ENCODE data around the gene NUCKS1. TPM values are rescaled to one million over a fixed set of nuclear protein-coding genes. Genes with fewer than 3 reads are reported as not detected.

The NUCKS1 gene
- total and polyA plus RNA-seq, 2 of the 13 experiments (the other 11 are each of a cell fraction or from before 2014, with no cell fraction given), result 35.5 to 117 TPM

DNA sequence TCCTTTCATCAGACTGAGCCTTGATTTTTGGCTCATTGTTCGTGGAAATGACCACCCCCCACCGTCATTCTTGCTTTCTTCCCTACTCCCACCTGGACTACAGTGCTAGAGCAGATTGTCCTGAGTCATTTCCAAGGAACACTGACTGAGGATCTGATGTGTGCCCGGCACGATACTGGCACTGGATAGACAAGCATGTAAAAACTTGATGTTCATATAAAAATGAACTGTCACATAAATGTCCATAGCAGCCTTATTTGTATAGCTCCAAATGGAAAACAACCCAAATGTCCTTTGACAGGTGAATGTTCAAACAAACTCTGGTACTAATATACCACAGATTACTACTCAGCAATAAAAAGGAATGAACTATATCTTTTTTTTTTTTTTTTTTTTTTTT lies 51.1 kb downstream of the NUCKS1 start:
- ChIA-PET POLR2A (no interaction called here), CTCF (ENCODE audit: low intra/inter-chr PET ratio, low total read pairs) (no interaction called here)
- Histone ChIP-seq H3K4me1 (ENCODE audit: insufficient read depth, low read length) (peaks cover 72% of the 10 kb centered on the region), H3K79me2 (ENCODE audit: insufficient read depth, low read length) (no peaks in the 10 kb centered on the region), H2AFZ (ENCODE audit: low read length) (no peak overlapping the region), H4K20me1 (ENCODE audit: insufficient read depth, low read length) (no peaks in the 10 kb centered on the region), H3K27me3 (ENCODE audit: control insufficient read depth in 1 of 2, insufficient read depth in 2 of 2, low read length in 2 of 2) (no peaks in the 10 kb centered on the region), H3K36me3 (replicated peaks in 1 of 2; ENCODE audit: control insufficient read depth in 1 of 2, insufficient read depth in 2 of 2, low read length in 2 of 2) (no peaks in the 10 kb centered on the region), H3K9ac (ENCODE audit: insufficient read depth, low read depth, low read length) (no peak overlapping the region), H3K9me3 (ENCODE audit: low read length) (no peaks in the 10 kb centered on the region), H3K4me3 (replicated peaks in 1 of 3; ENCODE audit: insufficient read depth in 1 of 3, low read depth in 2 of 3, low read length in 3 of 3) (no peak overlapping the region), H3K27ac (ENCODE audit: extremely low read length, insufficient read depth, low read length) (no peak overlapping the region), H3K4me2 (ENCODE audit: low read depth, low read length) (no peak overlapping the region)
- DNase-seq (ENCODE audit: low spot score) (no peak), ATAC-seq (no peak), FAIRE-seq (no peak)
- 87% methylated on average over 4 of the region's 4 CpGs for WGBS (ENCODE audit: low lambda C conversion rate)
- intact Hi-C loops (cut with micrococcal nuclease; ENCODE audit: unreplicated experiment), result no loop called here
- TF ChIP-seq ZNF367 (CRISPR knock-in tag; IDR thresholded peaks at IDR 0.05; ENCODE audit: borderline replicate concordance), result no peak
- no peak for TF ChIP-seq ZNF629 (CRISPR knock-in tag; conservative IDR thresholded peaks at IDR 0.05)
- TF ChIP-seq, protein P1, sequence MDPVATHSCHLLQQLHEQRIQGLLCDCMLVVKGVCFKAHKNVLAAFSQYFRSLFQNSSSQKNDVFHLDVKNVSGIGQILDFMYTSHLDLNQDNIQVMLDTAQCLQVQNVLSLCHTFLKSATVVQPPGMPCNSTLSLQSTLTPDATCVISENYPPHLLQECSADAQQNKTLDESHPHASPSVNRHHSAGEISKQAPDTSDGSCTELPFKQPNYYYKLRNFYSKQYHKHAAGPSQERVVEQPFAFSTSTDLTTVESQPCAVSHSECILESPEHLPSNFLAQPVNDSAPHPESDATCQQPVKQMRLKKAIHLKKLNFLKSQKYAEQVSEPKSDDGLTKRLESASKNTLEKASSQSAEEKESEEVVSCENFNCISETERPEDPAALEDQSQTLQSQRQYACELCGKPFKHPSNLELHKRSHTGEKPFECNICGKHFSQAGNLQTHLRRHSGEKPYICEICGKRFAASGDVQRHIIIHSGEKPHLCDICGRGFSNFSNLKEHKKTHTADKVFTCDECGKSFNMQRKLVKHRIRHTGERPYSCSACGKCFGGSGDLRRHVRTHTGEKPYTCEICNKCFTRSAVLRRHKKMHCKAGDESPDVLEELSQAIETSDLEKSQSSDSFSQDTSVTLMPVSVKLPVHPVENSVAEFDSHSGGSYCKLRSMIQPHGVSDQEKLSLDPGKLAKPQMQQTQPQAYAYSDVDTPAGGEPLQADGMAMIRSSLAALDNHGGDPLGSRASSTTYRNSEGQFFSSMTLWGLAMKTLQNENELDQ (CRISPR knock-in tag; IDR thresholded peaks at IDR 0.05; ENCODE audit: borderline replicate concordance), result no peak
- TF ChIP-seq ERF (CRISPR knock-in tag; IDR thresholded peaks at IDR 0.05), result no peak
- no peak for TF ChIP-seq WIZ (CRISPR knock-in tag; IDR thresholded peaks at IDR 0.05)
- TF ChIP-seq U2AF1 (optimal IDR thresholded peaks at IDR 0.05; ENCODE audit: low read depth, low read length), result no peak
- TF ChIP-seq, protein P2, sequence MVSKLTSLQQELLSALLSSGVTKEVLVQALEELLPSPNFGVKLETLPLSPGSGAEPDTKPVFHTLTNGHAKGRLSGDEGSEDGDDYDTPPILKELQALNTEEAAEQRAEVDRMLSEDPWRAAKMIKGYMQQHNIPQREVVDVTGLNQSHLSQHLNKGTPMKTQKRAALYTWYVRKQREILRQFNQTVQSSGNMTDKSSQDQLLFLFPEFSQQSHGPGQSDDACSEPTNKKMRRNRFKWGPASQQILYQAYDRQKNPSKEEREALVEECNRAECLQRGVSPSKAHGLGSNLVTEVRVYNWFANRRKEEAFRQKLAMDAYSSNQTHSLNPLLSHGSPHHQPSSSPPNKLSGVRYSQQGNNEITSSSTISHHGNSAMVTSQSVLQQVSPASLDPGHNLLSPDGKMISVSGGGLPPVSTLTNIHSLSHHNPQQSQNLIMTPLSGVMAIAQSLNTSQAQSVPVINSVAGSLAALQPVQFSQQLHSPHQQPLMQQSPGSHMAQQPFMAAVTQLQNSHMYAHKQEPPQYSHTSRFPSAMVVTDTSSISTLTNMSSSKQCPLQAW (CRISPR knock-in tag; IDR thresholded peaks at IDR 0.05), result no peak
- in situ Hi-C loops (cut with HindIII; ENCODE audit: extremely low pct_ligation_motif_present, low pct_unique_long_range_greater_than_20kb), result no loop called here
- BruUV-seq (replicated peaks), result no TSS peak

Data from HepG2 (cell line).